ENCODE measurements around the gene IMPDH2.

GRCh38 chr3:48990636-48991469 is 38.3 kb downstream of the IMPDH2 start:
- TF ChIP-seq EZH2 (IDR thresholded peaks at IDR 0.05) (no peak), CTCF (IDR thresholded peaks at IDR 0.05) (no peak)

All from neural progenitor cell (in vitro differentiated cells).